Left lobe of liver (tissue), 2 donors: ENCODE data around the gene CLDN16. TPM values are rescaled to one million over a fixed set of nuclear protein-coding genes. Genes with fewer than 3 reads are reported as not detected.

Experiments used
- ATAC-seq: fragments of 200-7000 bp; cut with Tn5 transposase; one replicate; pipeline ENCODE4 v1.9.1; 2020; ENCODE audit warnings: mild to moderate bottlenecking, moderate library complexity
- DNase-seq: peaks from one replicate; pipeline ENCODE4 v3.0.0-alpha.2; 2020; ENCODE audit warnings: low spot score
- total RNA-seq: library from RNA; stranded (reverse); gene quantifications from one replicate; pipeline ENCODE4 v1.2.1, GENCODE V29; 2021
- donor health status: DM: no; HTN: no; CAD: no; lungs with moderate emphysema.
- donor health status: DM: no; HTN: yes; CAD: no.

Gene CLDN16
- total RNA-seq, 1 donor from 2014 or later = 1.2 TPM

GRCh38 chr3:190433626-190434025 lies 45.7 kb downstream of the CLDN16 start:
- ATAC-seq (no peak), DNase-seq (no peak)

DNA sequence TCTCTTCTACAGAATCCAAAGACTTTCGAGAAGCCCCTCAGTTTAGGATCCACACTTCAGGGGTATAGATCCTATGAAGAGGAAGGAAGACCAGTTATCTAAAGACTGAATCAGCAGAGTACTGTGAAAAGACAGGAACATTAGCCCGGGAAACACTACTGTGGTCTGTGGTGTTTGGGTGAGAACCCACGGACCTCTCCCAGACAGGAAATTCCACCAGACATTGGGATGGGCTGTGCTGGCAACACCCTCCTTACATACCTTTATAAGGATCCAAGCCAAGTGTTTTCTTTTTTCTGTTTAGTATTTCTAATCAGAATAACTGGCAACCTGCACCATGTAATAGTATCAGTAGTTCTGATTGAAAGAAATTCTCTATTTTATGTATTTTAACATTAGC lies 47.7 kb downstream of the CLDN16 start:
- DNase-seq = no peak
- ATAC-seq = no peak

- no peak for ATAC-seq
- DNase-seq = no peak
Observed at GRCh38 chr3:190436331-190436730, 48.4 kb downstream of the CLDN16 start.

DNA sequence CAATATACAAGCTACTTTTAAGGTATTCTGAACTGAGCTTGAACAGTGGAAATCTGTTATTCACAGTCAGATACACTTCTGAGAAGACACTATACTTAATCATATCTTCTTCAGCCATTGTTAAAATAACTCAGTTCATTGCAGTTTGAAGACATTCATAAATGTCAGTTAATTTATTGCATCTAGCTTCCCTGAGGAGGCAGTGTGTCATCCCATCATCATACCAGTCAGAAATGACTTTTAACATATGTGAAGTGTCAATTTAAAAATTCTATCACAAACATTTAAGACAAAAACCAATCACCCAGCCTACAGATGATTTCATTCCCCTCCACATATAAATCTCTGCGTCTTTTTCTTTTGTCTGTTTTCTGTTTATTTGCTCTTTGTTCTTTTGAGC lies 54.3 kb downstream of the CLDN16 start:
- ATAC-seq (no peak), DNase-seq (no peak)

- ATAC-seq = peak; percentile 60
- DNase-seq = no peak
Observed at GRCh38 chr3:190443257-190443656, 55.3 kb downstream of the CLDN16 start.

DNA sequence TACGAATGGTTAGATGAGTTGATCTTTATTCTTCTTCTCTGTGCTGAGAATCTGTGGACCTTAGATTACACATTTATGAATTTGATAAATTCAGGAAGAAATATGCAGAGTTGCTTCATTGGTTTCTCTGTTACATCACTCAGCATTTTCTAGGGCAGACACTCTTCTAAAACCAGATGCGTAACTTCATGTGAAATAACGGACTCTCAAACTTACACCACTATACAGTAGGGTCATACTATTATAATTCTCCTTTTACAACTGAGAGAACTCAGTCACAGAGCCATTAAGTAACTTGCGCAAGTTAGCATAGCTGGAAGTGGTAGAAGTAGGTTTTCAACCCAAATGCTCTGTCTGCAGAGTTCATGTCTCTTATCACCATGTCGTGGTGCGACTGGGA lies 56.0 kb downstream of the CLDN16 start:
- DNase-seq = no peak
- no peak for ATAC-seq

GRCh38 chr3:190444576-190445145 lies 56.7 kb downstream of the CLDN16 start:
- DNase-seq = no peak
- no peak for ATAC-seq

DNA sequence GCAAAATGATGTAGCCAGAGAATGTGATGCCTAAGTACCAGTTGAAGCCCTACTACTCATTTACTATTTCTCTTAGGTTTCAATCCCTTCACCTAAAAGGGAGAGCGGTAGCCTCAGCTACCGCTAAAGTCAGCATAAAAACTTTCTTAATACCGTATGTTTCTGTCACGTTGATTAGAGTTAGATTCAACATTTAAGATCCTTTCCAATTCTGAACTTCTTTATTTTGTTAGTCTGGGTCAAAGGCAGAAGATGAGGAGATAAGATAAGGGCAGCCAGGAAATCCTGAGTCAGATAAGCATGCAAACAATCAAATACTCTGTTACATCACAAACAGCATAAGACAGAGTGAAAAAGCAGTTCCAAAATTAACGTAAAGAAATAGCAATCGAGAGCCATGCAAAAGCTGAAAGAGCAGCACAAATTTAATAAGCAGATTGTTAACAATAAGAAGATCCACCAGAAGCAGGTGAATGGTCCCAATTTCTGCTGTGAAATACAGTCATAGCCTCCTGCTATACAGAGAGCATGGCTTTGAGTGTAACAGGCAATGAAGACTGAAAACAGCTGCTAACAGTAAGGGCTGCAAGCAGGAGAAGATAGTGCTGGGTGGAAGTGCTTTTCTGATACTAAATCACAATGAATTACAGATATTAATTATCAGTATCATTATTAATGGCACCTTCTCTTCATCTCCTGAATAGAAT lies 58.8 kb downstream of the CLDN16 start:
- ATAC-seq (peak; percentile 65), DNase-seq (no peak)

- DNase-seq = no peak
Observed at GRCh38 chr3:190448256-190448655, 60.3 kb downstream of the CLDN16 start.

DNA sequence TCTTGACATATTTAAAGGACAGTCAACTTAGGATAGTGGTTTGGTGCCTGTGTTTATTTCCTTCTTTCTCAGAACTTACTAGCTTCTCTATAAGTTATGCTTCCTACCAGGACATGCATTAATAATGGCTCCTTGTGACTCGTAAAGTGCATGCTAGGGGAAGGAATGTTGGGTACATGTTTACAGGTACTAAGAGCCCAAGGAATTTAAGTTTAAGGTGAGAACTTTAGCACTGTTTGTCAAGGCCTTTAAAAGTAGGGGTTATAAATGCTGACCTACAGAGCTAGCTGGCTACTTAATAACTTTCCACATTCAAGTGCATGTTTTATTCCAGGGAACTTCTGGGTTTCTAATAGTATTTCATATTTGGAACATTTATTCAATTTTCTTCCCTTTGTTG lies 61.8 kb downstream of the CLDN16 start, which contains the start of gene TMEM207:
TMEM207 (minus strand) TSS at position 101 of the 400 bp plus-strand sequence; CDS start at position 9, 92 bp downstream.
- no peak for ATAC-seq
- no peak for DNase-seq

More at GRCh38 chr3:190448256-190448655, 60.3 kb downstream of the CLDN16 start:
- no peak for ATAC-seq

- ATAC-seq = no peak
- no peak for DNase-seq
Observed at GRCh38 chr3:190455828-190456227, 67.9 kb downstream of the CLDN16 start.

DNA sequence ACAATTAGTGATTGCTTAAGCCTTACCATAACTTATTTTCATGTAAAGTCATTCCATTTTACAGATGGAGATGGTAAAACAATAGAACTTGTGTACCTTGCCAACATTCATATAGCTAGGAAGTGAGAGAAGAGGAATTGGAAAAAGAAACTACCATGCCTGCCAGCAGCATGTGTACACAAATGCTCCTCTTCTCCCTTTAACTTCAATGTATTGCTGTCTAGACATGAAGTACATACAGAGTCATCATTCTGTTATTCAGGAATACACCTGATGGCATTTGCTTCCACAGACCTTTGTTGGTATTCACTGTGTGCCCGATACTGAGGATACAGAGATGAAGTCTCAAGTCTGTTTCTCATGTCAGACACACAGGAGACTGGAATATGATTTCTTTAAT lies 68.8 kb downstream of the CLDN16 start:
- ATAC-seq (no peak), DNase-seq (no peak)

- ATAC-seq = peak; percentile 62
- DNase-seq = no peak
Observed at GRCh38 chr3:190458040-190458439, 70.1 kb downstream of the CLDN16 start.

Other genes starting within 250 kb of the CLDN16 start
- 109 TPM for gene CLDN1, start 65.7 kb upstream of the CLDN16 start, total RNA-seq
- gene TMEM207, start 61.7 kb downstream of the CLDN16 start, total RNA-seq = not detected
- gene IL1RAP, start 125.9 kb downstream of the CLDN16 start, total RNA-seq = 52.6 TPM